ENCODE data around the gene ZNF326. TPM values are rescaled to one million over a fixed set of nuclear protein-coding genes. Genes with fewer than 3 reads are reported as not detected.

ZNF326 gene
- total RNA-seq, 1 experiment from 2014 or later, result 39.0 TPM

DNA sequence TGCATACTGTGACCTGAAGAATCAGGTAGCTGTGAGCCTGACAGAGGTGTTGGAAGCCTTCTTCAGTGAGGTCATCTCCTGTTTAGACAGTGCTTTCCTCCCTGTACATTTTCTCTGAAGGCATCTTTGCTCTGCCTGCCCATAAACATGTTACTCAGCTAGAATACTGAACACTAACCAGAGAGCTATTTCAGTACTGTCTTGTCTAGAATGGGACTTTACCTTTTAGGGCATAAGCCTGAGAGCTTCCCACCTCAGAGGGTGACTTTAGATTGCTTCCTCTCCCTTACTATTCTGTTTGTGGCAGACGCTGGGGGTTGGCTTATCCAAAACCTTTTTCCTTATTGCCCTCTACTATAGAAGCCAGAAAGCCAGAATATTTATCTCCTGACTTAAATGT, 23.3 kb upstream of the ZNF326 start:
- H3K27ac ChIP-seq (ENCODE audit: insufficient read length, low read depth, low read length), result no peak overlapping the region
- no peak overlapping the region for H2BK5ac ChIP-seq (ENCODE audit: insufficient read length, low read length)
- H3K4me1 ChIP-seq (ENCODE audit: insufficient read depth, low read length), result peaks cover 2% of the 10 kb centered on the region; the same call in 1 of the 2 replicates
- no peak overlapping the region for H3K23ac ChIP-seq (ENCODE audit: insufficient read length, low read depth, low read length)
- Mint-ChIP-seq H3K4me1 (peaks cover 6% of the 10 kb centered on the region in 2 experiments; a peak in 3 of 4 replicates), H3K36me3 (ENCODE audit: insufficient read depth in 1 of 3, low read depth in 3 of 3) (no peaks in the 10 kb centered on the region), H3K4me3 (no peak overlapping the region), H3K9me3 (no peaks in the 10 kb centered on the region), H3K27me3 (ENCODE audit: low read depth) (no peaks in the 10 kb centered on the region; the same call in 1 of the 2 replicates), H3K27ac (no peak overlapping the region)
- H3K79me1 ChIP-seq (ENCODE audit: insufficient read depth, low read depth, low read length, poor library complexity, severe bottlenecking), result no peaks in the 10 kb centered on the region
- H3K9me3 ChIP-seq (ENCODE audit: control insufficient read depth, low read depth, low read length), result no peaks in the 10 kb centered on the region
- H3K27me3 ChIP-seq (ENCODE audit: insufficient read depth, low read length), result no peaks in the 10 kb centered on the region
- no peak overlapping the region for H2AK5ac ChIP-seq (ENCODE audit: insufficient read length, low read length)
- no peak overlapping the region for H2BK15ac ChIP-seq (ENCODE audit: low read depth, low read length)
- TF ChIP-seq, protein P1, sequence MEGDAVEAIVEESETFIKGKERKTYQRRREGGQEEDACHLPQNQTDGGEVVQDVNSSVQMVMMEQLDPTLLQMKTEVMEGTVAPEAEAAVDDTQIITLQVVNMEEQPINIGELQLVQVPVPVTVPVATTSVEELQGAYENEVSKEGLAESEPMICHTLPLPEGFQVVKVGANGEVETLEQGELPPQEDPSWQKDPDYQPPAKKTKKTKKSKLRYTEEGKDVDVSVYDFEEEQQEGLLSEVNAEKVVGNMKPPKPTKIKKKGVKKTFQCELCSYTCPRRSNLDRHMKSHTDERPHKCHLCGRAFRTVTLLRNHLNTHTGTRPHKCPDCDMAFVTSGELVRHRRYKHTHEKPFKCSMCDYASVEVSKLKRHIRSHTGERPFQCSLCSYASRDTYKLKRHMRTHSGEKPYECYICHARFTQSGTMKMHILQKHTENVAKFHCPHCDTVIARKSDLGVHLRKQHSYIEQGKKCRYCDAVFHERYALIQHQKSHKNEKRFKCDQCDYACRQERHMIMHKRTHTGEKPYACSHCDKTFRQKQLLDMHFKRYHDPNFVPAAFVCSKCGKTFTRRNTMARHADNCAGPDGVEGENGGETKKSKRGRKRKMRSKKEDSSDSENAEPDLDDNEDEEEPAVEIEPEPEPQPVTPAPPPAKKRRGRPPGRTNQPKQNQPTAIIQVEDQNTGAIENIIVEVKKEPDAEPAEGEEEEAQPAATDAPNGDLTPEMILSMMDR (conservative IDR thresholded peaks at IDR 0.05), result no peak
- no peak overlapping the region for H3K56ac ChIP-seq (ENCODE audit: insufficient read length, low read depth, low read length)
- no peak overlapping the region for H2BK120ac ChIP-seq (ENCODE audit: low read depth, low read length, poor library complexity, severe bottlenecking)
- no peak overlapping the region for H4K5ac ChIP-seq (ENCODE audit: insufficient read length, low read depth, low read length)
- no peak overlapping the region for H3K4me2 ChIP-seq (ENCODE audit: insufficient read depth, insufficient read length, low read length)
- H3K18ac ChIP-seq (ENCODE audit: insufficient read length, low read depth, low read length), result no peak overlapping the region
- no peak overlapping the region for H3K9ac ChIP-seq (ENCODE audit: extremely low read depth, insufficient read length, low read length)
- H4K20me1 ChIP-seq (ENCODE audit: control insufficient read depth, insufficient read depth, insufficient read length), result no peaks in the 10 kb centered on the region
- no peaks in the 10 kb centered on the region for H3K23me2 ChIP-seq (ENCODE audit: insufficient read length, low read depth, low read length, poor library complexity, severe bottlenecking)
- no peaks in the 10 kb centered on the region for H3K79me2 ChIP-seq (ENCODE audit: insufficient read depth, low read length)
- H3K4ac ChIP-seq (ENCODE audit: low read depth, low read length), result no peak overlapping the region
- H3T11ph ChIP-seq (ENCODE audit: low read length), result no peak overlapping the region
- no peak overlapping the region for H2BK12ac ChIP-seq (ENCODE audit: insufficient read length, low read depth, low read length)
- no CpG with 5 or more reads among the region's 1 CpG for WGBS (ENCODE audit: extremely low coverage, insufficient read length, low lambda C conversion rate)
- H2BK20ac ChIP-seq (ENCODE audit: low read depth, low read length, poor library complexity, severe bottlenecking), result no peak overlapping the region
- no peak overlapping the region for H2AFZ ChIP-seq (ENCODE audit: low read length)
- H4K8ac ChIP-seq (replicated peaks; ENCODE audit: insufficient read length, low read depth, low read length), result no peak overlapping the region
- DNase-seq, result no peak
- no peak overlapping the region for H4K91ac ChIP-seq (ENCODE audit: insufficient read length, low read depth, low read length)
- no peak overlapping the region for H3K14ac ChIP-seq (ENCODE audit: insufficient read depth, low read length)

All from H9 (cell line).